SJCRH30 (cell line): ENCODE measurements around the gene GRK5. TPM values are rescaled to one million over a fixed set of nuclear protein-coding genes. Genes with fewer than 3 reads are reported as not detected.
A peak's percentile ranks its signal among the peaks of the same experiment; 100 is the strongest.

Experiments
- DNase-seq, 2 experiments: peaks; one replicate each; pipeline ENCODE4 v3.0.0-alpha.2; 2015 to 2020
- H3K27ac ChIP-seq: fragments of 250-450 bp; sonication (Bioruptor Pico); 2 replicates; pipeline ENCODE4 v1.5.1; 2020; ENCODE audit warnings: mild to moderate bottlenecking, moderate library complexity
- H3K27me3 ChIP-seq: fragments of 250-450 bp; sonication (Bioruptor Pico); 2 replicates; pipeline ENCODE4 v1.5.1; 2020; ENCODE audit warnings: mild to moderate bottlenecking, moderate library complexity
- H3K36me3 ChIP-seq: fragments of 250-450 bp; sonication (Bioruptor Pico); 2 replicates; pipeline ENCODE4 v1.5.1; 2020; ENCODE audit warnings: mild to moderate bottlenecking, moderate library complexity
- H3K4me1 ChIP-seq: fragments of 250-450 bp; sonication (Bioruptor Pico); 2 replicates; pipeline ENCODE4 v1.5.1; 2020; ENCODE audit warnings: mild to moderate bottlenecking, moderate library complexity
- H3K4me3 ChIP-seq: fragments of 250-450 bp; sonication (Bioruptor Pico); 2 replicates; pipeline ENCODE4 v1.5.1; 2020; ENCODE audit warnings: mild to moderate bottlenecking, moderate library complexity
- H3K9me3 ChIP-seq: fragments of 250-450 bp; sonication (Bioruptor Pico); replicated peaks from 2 replicates; pipeline ENCODE4 v1.5.1; 2020; ENCODE audit warnings: mild to moderate bottlenecking, moderate library complexity
- total RNA-seq: library from RNA; depleted of rRNA; stranded (reverse); fragments of >200 nt; shearing (Covaris generic); gene quantifications from 2 replicates; pipeline ENCODE4 v1.2.3, GENCODE V29; 2014

GRK5 gene
- total RNA-seq, 1 experiment from 2014 or later: 4.4 TPM

DNA sequence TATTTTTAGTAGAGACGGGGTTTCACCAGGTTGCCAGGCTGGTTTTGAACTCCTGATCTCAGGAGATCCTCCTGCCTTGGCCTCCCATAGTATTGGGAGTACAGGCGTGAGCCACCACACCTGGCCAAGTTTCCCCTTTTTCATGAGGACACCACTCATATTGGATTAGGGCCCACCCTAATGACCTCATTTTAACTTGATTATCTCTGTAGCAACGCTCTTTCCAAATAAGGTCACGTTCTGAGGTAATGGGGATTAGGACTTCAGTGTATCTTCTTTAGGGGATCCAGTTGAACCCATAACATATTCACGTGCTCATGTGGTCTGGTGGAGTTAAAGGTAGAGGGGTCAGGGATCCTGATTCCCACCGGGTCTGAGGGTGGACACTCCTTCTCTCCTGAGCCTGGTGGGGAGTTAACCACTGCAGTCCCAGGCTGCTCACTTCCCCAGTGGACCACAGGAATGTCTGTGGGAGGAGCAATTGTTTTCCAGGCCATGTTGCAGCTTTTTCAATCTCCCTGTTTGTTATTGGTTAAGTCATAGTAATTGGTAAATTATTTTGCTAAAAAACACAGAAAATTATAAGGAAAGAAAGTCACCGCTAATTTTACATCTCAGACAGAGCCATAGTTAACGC is 130.5 kb downstream of the GRK5 start:
- H3K27ac ChIP-seq: no peak overlapping the region
- H3K9me3 ChIP-seq: no peaks in the 10 kb centered on the region
- no peaks in the 10 kb centered on the region for H3K27me3 ChIP-seq
- H3K4me1 ChIP-seq: peaks cover 38% of the 10 kb centered on the region
- peak; percentile 46 to 55 for DNase-seq
- H3K36me3 ChIP-seq: no peaks in the 10 kb centered on the region
- H3K4me3 ChIP-seq: no peak overlapping the region

DNA sequence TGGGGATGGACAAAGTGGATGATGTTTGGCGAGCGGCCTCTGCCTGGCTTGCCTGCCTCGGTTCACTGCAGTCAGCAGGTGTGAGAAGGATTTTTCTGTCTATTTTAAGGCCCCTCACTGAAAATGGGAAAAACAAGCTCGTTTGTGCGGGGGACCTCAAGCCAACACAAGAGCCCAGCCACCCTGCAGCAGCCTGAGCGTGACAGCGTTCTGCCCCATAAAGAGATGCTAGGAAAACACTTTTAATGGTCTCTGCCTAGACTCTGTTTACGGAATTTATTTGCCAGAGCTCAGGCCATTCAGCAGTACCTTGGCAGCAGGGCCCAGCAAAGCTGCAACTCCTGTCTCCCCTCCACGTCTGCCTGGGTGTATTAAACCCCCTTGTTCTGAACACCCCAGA is 131.7 kb downstream of the GRK5 start:
- no peaks in the 10 kb centered on the region for H3K27me3 ChIP-seq
- no peak overlapping the region for H3K4me3 ChIP-seq
- H3K4me1 ChIP-seq: peaks cover 44% of the 10 kb centered on the region
- H3K27ac ChIP-seq: no peak overlapping the region
- H3K36me3 ChIP-seq: no peaks in the 10 kb centered on the region
- no peaks in the 10 kb centered on the region for H3K9me3 ChIP-seq
- DNase-seq: no peak

GRCh38 chr10:119340893-119341458 is 133.6 kb downstream of the GRK5 start:
- Histone ChIP-seq H3K4me1 (peaks cover 41% of the 10 kb centered on the region), H3K27ac (no peak overlapping the region), H3K36me3 (no peaks in the 10 kb centered on the region), H3K27me3 (no peaks in the 10 kb centered on the region), H3K4me3 (no peak overlapping the region), H3K9me3 (no peaks in the 10 kb centered on the region)
- no peak for DNase-seq

DNA sequence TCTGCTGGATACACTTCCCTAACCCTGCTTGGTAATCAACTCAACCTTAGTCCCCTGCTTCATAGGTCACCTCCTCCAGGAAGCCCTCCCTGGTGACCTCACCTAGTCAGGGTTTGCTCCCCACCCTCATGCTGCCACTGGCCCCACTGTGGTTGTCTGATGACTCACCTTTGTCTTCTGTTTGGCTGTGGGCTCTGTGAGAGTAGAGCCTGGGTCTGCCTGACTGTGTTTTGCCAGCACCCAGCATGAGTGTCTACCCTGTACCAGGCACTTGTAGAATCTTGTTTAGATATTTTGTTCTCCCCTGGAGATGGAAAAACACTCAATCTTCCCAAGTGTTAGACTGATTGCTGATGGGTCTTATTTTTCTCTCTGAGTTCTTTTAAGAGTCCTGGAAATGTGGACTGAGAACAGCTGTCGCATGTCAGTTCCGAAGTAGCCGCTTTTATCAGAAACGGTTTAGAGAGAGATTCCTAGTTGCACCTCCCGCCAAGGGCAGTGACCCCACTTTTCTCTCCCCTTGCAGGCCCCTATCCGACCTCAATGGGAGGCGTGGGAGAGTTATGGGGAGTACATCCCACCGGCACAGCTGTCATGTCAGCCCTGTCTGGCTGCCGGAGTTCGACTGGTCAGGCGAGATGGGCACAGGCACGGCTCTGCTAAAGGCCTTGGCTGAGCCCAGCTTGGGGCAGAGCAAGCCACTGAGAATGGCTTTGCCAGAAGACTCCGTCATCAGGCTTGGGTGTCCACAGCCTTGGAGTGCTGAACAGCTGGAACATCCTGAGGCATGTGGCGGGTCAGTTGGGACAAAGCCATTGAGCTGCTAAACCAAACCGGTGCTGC is 134.3 kb downstream of the GRK5 start:
- H3K4me1 ChIP-seq: peaks cover 38% of the 10 kb centered on the region
- H3K27me3 ChIP-seq: no peaks in the 10 kb centered on the region
- H3K36me3 ChIP-seq: no peaks in the 10 kb centered on the region
- no peaks in the 10 kb centered on the region for H3K9me3 ChIP-seq
- peak; percentile 65 to 77 for DNase-seq
- H3K27ac ChIP-seq: peak overlapping the region; percentile 28
- no peak overlapping the region; the same call in 1 of the 2 replicates for H3K4me3 ChIP-seq

DNA sequence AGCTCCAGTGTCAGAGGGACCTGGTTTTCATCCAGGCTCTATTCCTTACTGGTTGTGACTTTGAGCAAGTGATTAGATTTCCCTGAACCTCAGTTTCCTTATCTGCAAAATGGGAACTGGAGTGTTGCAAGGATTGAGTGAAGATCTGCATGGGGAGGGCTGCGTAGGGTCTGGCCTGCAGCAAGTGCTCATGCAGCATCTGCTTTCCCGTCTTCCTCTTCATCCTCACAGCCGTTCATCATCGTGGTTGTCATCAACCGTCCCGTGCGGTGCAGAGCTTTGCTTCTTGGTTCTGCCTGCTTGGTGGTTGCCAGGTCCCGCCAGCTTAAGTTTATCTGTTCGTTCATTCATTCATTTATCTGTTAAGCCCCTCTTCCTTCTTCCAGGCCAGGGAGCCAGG is 135.0 kb downstream of the GRK5 start:
- H3K9me3 ChIP-seq: no peaks in the 10 kb centered on the region
- H3K27ac ChIP-seq: peak overlapping the region; percentile 28
- DNase-seq: no peak
- no peaks in the 10 kb centered on the region for H3K36me3 ChIP-seq
- H3K4me1 ChIP-seq: peaks cover 38% of the 10 kb centered on the region
- H3K27me3 ChIP-seq: no peaks in the 10 kb centered on the region
- no peak overlapping the region for H3K4me3 ChIP-seq

GRCh38 chr10:119343011-119343601 is 135.7 kb downstream of the GRK5 start:
- Histone ChIP-seq H3K4me1 (peaks cover 33% of the 10 kb centered on the region), H3K27ac (no peak overlapping the region), H3K36me3 (no peaks in the 10 kb centered on the region), H3K9me3 (no peaks in the 10 kb centered on the region), H3K4me3 (no peak overlapping the region), H3K27me3 (no peaks in the 10 kb centered on the region)
- no peak for DNase-seq

GRCh38 chr10:119344381-119344780 is 137.0 kb downstream of the GRK5 start:
- H3K36me3 ChIP-seq: no peaks in the 10 kb centered on the region
- H3K27me3 ChIP-seq: no peaks in the 10 kb centered on the region
- peak; percentile 49 to 65 for DNase-seq
- no peak overlapping the region for H3K27ac ChIP-seq
- peaks cover 31% of the 10 kb centered on the region for H3K4me1 ChIP-seq
- H3K4me3 ChIP-seq: no peak overlapping the region
- H3K9me3 ChIP-seq: no peaks in the 10 kb centered on the region

- H3K9me3 ChIP-seq: 0 out of 2 replicates have a peak, but pooled peaks cover 1% of the 10 kb centered on the region
- H3K27ac ChIP-seq: no peak overlapping the region
- H3K36me3 ChIP-seq: no peaks in the 10 kb centered on the region
- no peak overlapping the region for H3K4me3 ChIP-seq
- no peak for DNase-seq
- no peaks in the 10 kb centered on the region for H3K27me3 ChIP-seq
- H3K4me1 ChIP-seq: peaks cover 31% of the 10 kb centered on the region
These were observed 138.9 kb downstream of the GRK5 start for GRCh38 chr10:119346095-119346832.

DNA sequence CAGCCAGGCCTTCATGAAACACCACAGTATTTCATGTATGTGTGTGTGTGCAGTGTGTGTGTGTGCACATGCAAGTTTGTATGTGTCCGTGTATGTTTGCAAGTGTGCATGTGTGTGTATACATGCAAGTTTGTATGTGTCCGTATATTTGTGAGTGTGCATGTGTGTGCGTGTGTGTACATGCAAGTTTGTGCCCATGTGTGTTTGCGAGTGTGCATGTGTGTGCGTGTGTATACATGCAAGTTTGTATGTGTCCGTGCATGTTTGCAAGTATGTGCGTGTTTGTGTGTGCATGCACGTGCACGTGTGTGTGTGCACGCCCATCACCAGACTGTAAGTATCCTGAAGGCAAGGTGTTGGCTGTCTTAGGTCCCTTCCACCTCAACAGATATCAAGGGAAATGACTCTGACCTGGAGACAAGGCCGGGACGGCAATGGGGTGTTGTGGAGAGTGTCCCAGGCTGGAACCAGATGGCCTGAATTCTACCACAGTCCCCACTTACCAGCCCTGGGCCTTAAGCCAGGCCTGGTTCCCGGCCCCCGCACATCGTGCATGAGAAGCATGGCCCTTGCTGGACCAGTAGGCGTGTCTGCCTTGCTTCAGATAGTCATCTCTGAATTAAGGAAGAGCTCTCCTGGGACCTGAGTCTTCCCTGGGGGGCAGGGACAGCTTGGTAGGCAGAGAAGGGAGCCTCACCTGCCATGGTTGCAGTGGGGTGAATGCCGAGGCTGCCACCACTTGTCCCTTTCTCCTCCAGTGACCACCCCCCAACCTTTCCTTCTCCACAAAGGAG is 140.0 kb downstream of the GRK5 start:
- Histone ChIP-seq H3K27me3 (no peaks in the 10 kb centered on the region), H3K9me3 (0 out of 2 replicates have a peak, but pooled peaks cover 3% of the 10 kb centered on the region), H3K27ac (no peak overlapping the region), H3K36me3 (no peaks in the 10 kb centered on the region), H3K4me1 (peaks cover 20% of the 10 kb centered on the region), H3K4me3 (no peak overlapping the region)
- DNase-seq: no peak

GRCh38 chr10:119348106-119348505 is 140.7 kb downstream of the GRK5 start:
- DNase-seq: no peak
- Histone ChIP-seq H3K36me3 (no peaks in the 10 kb centered on the region), H3K4me3 (no peak overlapping the region), H3K9me3 (0 out of 2 replicates have a peak, but pooled peaks cover 3% of the 10 kb centered on the region), H3K27ac (no peak overlapping the region), H3K4me1 (peaks cover 13% of the 10 kb centered on the region), H3K27me3 (no peaks in the 10 kb centered on the region)

- no peak overlapping the region for H3K4me3 ChIP-seq
- H3K27ac ChIP-seq: no peak overlapping the region
- peaks cover 9% of the 10 kb centered on the region for H3K4me1 ChIP-seq
- no peaks in the 10 kb centered on the region for H3K36me3 ChIP-seq
- H3K9me3 ChIP-seq: 0 out of 2 replicates have a peak, but pooled peaks cover 3% of the 10 kb centered on the region
- H3K27me3 ChIP-seq: no peaks in the 10 kb centered on the region
- DNase-seq: no peak
These were observed 141.3 kb downstream of the GRK5 start for GRCh38 chr10:119348516-119349240.

DNA sequence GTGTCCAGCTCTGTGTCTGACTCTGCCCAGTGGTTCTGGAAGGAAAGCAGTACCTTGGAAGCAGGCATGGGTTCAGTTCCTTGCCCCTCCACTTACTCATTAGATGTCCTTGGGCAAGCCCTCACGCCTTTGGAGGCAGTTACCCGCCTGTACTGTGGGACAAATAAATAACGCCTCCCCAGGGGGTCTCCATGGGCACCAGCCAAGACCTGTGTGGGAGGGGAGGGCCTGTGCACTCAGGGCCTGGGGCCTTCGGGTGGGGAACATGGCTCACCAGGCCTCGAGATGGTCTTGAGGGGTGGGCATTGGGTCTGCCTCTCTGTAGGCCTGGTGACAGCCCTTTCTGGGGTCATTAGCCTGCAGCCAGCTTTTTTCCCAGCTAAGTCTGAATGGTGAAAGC is 142.0 kb downstream of the GRK5 start:
- peaks cover 7% of the 10 kb centered on the region for H3K4me1 ChIP-seq
- H3K9me3 ChIP-seq: 0 out of 2 replicates have a peak, but pooled peaks cover 3% of the 10 kb centered on the region
- no peaks in the 10 kb centered on the region for H3K36me3 ChIP-seq
- no peaks in the 10 kb centered on the region for H3K27me3 ChIP-seq
- no peak overlapping the region for H3K4me3 ChIP-seq
- no peak for DNase-seq
- H3K27ac ChIP-seq: no peak overlapping the region

GRCh38 chr10:119349937-119350501 is 142.6 kb downstream of the GRK5 start:
- Histone ChIP-seq H3K27ac (no peak overlapping the region), H3K36me3 (no peaks in the 10 kb centered on the region), H3K9me3 (0 out of 2 replicates have a peak, but pooled peaks cover 3% of the 10 kb centered on the region), H3K27me3 (no peaks in the 10 kb centered on the region), H3K4me3 (no peak overlapping the region), H3K4me1 (0 out of 2 replicates have a peak, but pooled peaks cover 3% of the 10 kb centered on the region)
- DNase-seq: no peak
